ENCODE results near the gene SLC7A14.

The SLC7A14 gene

DNA sequence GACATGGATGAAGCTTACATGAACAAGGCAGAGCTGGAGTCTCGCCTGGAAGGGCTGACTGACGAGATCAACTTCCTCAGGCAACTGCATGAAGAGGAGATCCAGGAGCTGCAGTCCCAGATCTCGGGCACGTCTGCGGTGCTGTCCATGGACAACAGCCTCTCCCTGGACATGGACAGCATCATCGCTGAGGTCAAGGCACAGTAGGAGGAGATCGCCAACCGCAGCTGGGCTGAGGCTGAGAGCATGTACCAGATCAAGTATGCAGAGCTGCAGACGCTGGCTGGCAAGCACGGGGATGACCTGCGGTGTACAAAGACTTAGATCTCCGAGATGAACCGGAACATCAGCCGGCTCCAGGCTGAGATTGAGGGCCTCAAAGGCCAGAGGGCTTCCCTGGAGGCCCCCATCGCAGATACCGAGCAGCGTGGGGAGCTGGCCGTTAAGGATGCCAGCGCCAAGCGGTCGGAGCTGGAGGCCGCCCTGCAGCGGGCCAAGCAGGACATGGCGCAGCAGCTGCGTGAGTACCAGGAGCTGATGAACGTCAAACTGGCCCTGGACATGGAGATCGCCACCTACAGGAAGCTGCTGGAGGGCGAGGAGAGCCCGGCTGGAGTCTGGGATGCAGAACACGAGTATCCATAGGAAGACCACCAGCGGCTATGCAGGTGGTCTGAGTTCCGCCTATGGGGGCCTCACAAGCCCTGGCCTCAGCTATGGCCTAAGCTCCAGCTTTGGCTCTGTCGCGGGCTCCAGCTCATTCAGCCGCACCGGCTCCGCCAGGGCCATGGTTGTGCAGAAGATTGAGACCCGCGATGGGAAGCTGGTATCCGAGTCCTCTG, 89.6 kb downstream of the SLC7A14 start:
- no peak overlapping the region for H3K4me3 ChIP-seq (ENCODE audit: low read length)
- TF ChIP-seq, protein P1, sequence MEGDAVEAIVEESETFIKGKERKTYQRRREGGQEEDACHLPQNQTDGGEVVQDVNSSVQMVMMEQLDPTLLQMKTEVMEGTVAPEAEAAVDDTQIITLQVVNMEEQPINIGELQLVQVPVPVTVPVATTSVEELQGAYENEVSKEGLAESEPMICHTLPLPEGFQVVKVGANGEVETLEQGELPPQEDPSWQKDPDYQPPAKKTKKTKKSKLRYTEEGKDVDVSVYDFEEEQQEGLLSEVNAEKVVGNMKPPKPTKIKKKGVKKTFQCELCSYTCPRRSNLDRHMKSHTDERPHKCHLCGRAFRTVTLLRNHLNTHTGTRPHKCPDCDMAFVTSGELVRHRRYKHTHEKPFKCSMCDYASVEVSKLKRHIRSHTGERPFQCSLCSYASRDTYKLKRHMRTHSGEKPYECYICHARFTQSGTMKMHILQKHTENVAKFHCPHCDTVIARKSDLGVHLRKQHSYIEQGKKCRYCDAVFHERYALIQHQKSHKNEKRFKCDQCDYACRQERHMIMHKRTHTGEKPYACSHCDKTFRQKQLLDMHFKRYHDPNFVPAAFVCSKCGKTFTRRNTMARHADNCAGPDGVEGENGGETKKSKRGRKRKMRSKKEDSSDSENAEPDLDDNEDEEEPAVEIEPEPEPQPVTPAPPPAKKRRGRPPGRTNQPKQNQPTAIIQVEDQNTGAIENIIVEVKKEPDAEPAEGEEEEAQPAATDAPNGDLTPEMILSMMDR (IDR thresholded peaks at IDR 0.05; ENCODE audit: insufficient read depth, low read depth, low read length, missing control alignments): no peak

DNA sequence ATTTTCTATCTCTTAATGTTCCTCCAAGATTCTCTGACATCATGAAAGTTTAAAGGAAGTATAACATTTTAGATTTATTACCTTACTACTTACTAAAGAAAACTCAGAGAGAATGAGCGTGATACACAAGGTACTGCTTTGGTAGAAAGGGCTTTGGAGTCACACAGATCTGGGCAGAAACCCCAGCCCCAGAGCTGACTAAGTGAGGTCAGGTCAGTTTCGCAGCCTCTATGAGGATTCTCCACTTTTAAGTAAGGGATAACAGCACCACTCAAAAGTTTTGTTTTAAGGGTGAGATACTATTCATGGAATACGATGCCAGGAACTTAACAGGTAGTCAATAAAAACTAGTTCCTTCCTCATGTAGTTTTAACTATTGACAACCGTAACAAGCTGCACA, 91.1 kb downstream of the SLC7A14 start:
- no peak overlapping the region for H3K4me3 ChIP-seq (ENCODE audit: low read length)
- TF ChIP-seq, protein P1 (IDR thresholded peaks at IDR 0.05; ENCODE audit: insufficient read depth, low read depth, low read length, missing control alignments): no peak
- DNase-seq (ENCODE audit: low read depth): no peak

More for the DNA sequence above, 89.6 kb downstream of the SLC7A14 start:
- no peak for DNase-seq (ENCODE audit: low read depth)

DNA sequence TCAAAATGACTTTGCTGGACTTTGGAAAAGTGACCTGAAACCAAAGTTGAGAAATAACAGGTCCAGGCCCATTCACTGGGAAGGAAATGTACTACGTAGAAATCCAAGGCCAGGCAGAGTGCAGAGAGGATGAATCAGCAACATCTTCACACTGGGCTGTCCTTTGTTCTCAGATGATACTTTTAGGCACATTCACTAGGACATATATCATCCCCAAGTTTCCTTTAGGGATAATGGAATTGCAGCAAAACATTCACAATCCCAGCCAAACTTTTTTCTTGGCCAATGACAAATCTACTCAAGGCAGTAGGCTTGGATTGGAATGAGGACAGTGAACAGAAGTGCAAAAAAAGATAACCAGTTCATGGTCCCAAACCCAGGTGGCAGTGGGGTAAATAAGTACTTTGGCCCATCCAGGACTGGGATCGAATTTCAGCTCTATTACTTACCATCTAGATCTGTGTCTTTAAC, 92.1 kb downstream of the SLC7A14 start:
- H3K4me3 ChIP-seq (ENCODE audit: low read length): no peak overlapping the region
- DNase-seq (ENCODE audit: low read depth): peak; percentile 53
- TF ChIP-seq, protein P1 (IDR thresholded peaks at IDR 0.05; ENCODE audit: insufficient read depth, low read depth, low read length, missing control alignments): no peak

DNA sequence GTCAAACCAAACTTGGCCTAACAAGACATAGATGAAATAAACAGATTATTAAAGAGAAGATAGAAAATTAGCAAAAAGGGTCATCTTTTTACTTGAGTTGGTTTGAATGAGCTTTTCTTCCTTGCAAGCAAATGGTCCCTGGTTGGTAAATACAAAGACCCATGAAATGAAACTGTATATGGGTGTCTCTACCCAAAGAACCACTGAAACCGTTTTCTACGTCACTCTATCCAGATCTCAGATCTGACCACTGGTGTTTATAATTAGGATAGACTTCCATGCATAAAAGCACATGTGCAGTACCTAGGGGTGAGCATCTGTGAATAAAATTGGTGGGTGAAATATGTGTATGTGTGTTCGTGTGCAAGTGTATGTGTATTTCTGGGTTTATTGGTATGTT, 94.0 kb downstream of the SLC7A14 start:
- H3K4me3 ChIP-seq (ENCODE audit: low read length): no peak overlapping the region
- TF ChIP-seq, protein P1 (IDR thresholded peaks at IDR 0.05; ENCODE audit: insufficient read depth, low read depth, low read length, missing control alignments): no peak
- no peak for DNase-seq (ENCODE audit: low read depth)

DNA sequence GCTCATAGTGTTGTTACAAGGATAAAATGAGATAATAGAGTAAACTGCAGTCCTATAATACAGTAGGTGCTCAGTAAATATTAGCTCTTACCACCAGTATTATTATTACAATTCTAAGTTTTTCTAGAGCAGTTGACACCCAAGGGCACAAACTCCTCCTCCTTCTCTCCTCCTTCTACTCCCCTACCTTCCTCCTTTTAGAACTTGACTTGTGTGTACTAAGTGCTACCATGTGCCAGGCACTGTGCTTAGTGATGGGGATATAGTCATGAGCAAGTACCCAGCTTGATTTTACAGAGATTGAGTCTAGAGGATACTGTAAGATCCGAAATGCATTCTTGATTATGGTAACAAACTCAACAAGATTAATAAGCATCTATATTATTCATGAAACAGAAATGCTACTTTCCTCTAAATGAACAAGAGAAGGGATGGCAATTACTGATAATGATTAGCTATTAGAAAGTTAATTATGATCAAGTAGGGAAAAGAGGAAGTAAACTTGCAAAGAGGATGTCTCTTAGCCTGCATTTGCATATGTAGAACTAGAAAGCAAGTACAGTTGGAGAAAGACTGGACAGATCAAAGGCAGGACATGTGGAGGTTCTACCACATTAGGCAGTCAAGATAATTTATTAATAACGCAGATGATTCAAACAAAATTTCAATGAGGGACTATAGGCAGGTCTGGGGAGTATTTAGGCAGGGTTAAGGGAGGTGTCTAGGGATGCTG, 94.9 kb downstream of the SLC7A14 start:
- no peak for DNase-seq (ENCODE audit: low read depth)
- no peak overlapping the region for H3K4me3 ChIP-seq (ENCODE audit: low read length)
- TF ChIP-seq, protein P1 (IDR thresholded peaks at IDR 0.05; ENCODE audit: insufficient read depth, low read depth, low read length, missing control alignments): no peak

DNA sequence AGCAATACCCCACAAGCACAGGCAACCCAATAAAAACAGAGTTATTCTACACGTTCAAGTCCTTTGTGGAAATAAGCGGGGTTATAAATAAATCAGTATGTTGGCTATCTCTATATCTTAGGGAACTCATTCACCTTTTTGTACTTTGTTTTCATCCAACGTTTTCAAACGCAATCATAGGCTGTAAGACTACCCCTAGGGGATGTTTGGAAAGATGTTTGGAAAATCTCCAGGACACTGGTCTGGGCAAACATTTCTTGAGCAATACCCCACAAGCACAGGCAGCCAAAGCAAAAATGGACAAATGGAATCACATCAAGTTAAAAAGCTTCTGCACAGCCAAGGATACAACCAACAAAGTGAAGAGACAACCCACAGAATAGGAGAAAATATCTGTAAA, 97.1 kb downstream of the SLC7A14 start:
- DNase-seq (ENCODE audit: low read depth): peak; percentile 84
- H3K4me3 ChIP-seq (ENCODE audit: low read length): no peak overlapping the region
- TF ChIP-seq, protein P1 (IDR thresholded peaks at IDR 0.05; ENCODE audit: insufficient read depth, low read depth, low read length, missing control alignments): peak; percentile 19
